Bone marrow (tissue), 2 donors: ENCODE results near the gene FOXD3.
A peak's percentile ranks its signal among the peaks of the same experiment; 100 is the strongest.

Experiments
- DNase-seq, 2 donors: peaks; one replicate each; lab custom pipeline; 2025; lab: John Stamatoyannopoulos, UW

The FOXD3 gene

GRCh38 chr1:63362073-63362472 lies 39.7 kb downstream of the FOXD3 start:
- DNase-seq: no peak

- no peak for DNase-seq
Observed at GRCh38 chr1:63362578-63362977, 40.2 kb downstream of the FOXD3 start.

- no peak for DNase-seq
Observed at GRCh38 chr1:63363014-63363413, 40.6 kb downstream of the FOXD3 start.

GRCh38 chr1:63366908-63367214 lies 44.5 kb downstream of the FOXD3 start:
- no peak for DNase-seq

- peak; percentile 64 to 94 for DNase-seq
Observed at GRCh38 chr1:63367215-63368103, 45.1 kb downstream of the FOXD3 start, which contains the start of gene ALG6. TSS of gene ALG6 (plus strand) at chr1:63367627. CDS start at chr1:63370978, 3,351 bp downstream.

GRCh38 chr1:63368131-63368530 lies 45.8 kb downstream of the FOXD3 start:
- DNase-seq: peak in 1 of 2 donors; percentile 10
